Panc1 (cell line): ENCODE measurements around the gene CMTM3. TPM values are rescaled to one million over a fixed set of nuclear protein-coding genes. Genes with fewer than 3 reads are reported as not detected.

ENCODE experiments used
- ATAC-seq: fragments of 200-7000 bp; cut with Tn5 transposase; 2 replicates; pipeline ENCODE4 v1.9.1; 2020; ENCODE audit warnings: mild to moderate bottlenecking, moderate library complexity
- BruUV-seq: library from RNA; stranded (reverse); fragments of 400-500 nt; replicated peaks from 2 replicates; lab custom pipeline; 2021; lab: Mats Ljungman, UMichigan
- CTCF ChIA-PET: fragments of 300-600 bp; sonication (Branson Sonifier 250); formaldehyde crosslinking; loops from one replicate; lab custom pipeline; 2022; ENCODE audit warnings: antibody characterized with exemption; lab: Charles Lee
- POLR2A ChIA-PET: fragments of 300-600 bp; sonication (Branson Sonifier 250); formaldehyde crosslinking; loops from one replicate; lab custom pipeline; 2022; ENCODE audit warnings: antibody characterized with exemption; lab: Charles Lee
- DNase-seq: peaks from one replicate; pipeline ENCODE4 v3.0.0-alpha.2; 2010; ENCODE audit warnings: low read depth, low spot score
- H3K27ac ChIP-seq: 2 replicates; pipeline ENCODE4 v1.5.1; 2011; ENCODE audit warnings: mild to moderate bottlenecking, low read length, inconsistent platforms
- H3K27me3 ChIP-seq: fragments of 200-500 bp; sonication (Bioruptor generic); 2 replicates; pipeline ENCODE4 v1.6.0; 2014; ENCODE audit warnings: low read length, inconsistent platforms; ENCODE audit not compliant: control insufficient read depth, insufficient read depth
- H3K36me3 ChIP-seq: fragments of 200-500 bp; sonication (Bioruptor generic); 2 replicates; pipeline ENCODE4 v1.5.1; 2014; ENCODE audit warnings: inconsistent platforms, mild to moderate bottlenecking, low read length, moderate library complexity; ENCODE audit not compliant: control insufficient read depth, insufficient read depth
- H3K4me1 ChIP-seq: 2 replicates; pipeline ENCODE4 v1.5.1; 2011; ENCODE audit warnings: inconsistent platforms, mild to moderate bottlenecking, low read length, moderate library complexity; ENCODE audit not compliant: control insufficient read depth, insufficient read depth
- H3K4me3 ChIP-seq, 2 experiments: 2 replicates each; pipeline ENCODE4 v1.5.1; 2011 to 2012; ENCODE audit warnings: low read depth in 2 of 2, low read length in 2 of 2, mild to moderate bottlenecking in 2 of 2, inconsistent platforms in 1 of 2, moderate library complexity in 1 of 2
- H3K9me3 ChIP-seq: fragments of 200-500 bp; sonication (Bioruptor generic); 2 replicates; pipeline ENCODE4 v1.5.1; 2014; ENCODE audit warnings: low read depth, mild to moderate bottlenecking, inconsistent platforms, low read length, moderate library complexity; ENCODE audit not compliant: control insufficient read depth, insufficient read depth
- CTCF ChIP-seq: fragments of 450-650 bp; IDR thresholded peaks from 2 replicates; pipeline ENCODE4 v1.5.1; 2017; ENCODE audit warnings: mild to moderate bottlenecking
- POLR2AphosphoS5 ChIP-seq: IDR thresholded peaks from 2 replicates; pipeline ENCODE4 v1.6.1; 2012; ENCODE audit warnings: mild to moderate bottlenecking, low read depth, low read length, moderate library complexity
- REST ChIP-seq, 2 experiments: IDR thresholded peaks; 2 replicates each; pipeline ENCODE4 v1.6.1; 2011 to 2012; ENCODE audit warnings: low read depth in 2 of 2, control low read depth in 1 of 2, low read length in 1 of 2, mild to moderate bottlenecking in 1 of 2, moderate library complexity in 1 of 2; ENCODE audit not compliant: insufficient read depth in 1 of 2
- SIN3A ChIP-seq: IDR thresholded peaks from 2 replicates; pipeline ENCODE4 v1.6.1; 2012; ENCODE audit warnings: low read depth, mild to moderate bottlenecking, low read length, moderate library complexity, borderline replicate concordance; ENCODE audit not compliant: insufficient read depth
- TCF7L2 ChIP-seq: IDR thresholded peaks from 2 replicates; pipeline ENCODE4 v1.6.1; 2011; ENCODE audit warnings: mild to moderate bottlenecking, low read depth, low read length, inconsistent platforms
- in situ Hi-C: cut with HindIII; loops from 2 replicates; pipeline ENCODE4 v1.10.0; 2016; ENCODE audit warnings: low sequenced_read_pairs, low pct_unique_long_range_greater_than_20kb
- intact Hi-C: fragments of 100-400 bp; cut with micrococcal nuclease; formaldehyde crosslinking; loops from one replicate; pipeline ENCODE4 v1.10.0; 2022; ENCODE audit not compliant: unreplicated experiment
- total RNA-seq: library from RNA; stranded (reverse); gene quantifications from one replicate; pipeline ENCODE4 v1.2.1, GENCODE V29; 2021; ENCODE audit not compliant: unreplicated experiment

The CMTM3 gene
- total RNA-seq, 1 experiment from 2014 or later = 45.8 TPM

DNA sequence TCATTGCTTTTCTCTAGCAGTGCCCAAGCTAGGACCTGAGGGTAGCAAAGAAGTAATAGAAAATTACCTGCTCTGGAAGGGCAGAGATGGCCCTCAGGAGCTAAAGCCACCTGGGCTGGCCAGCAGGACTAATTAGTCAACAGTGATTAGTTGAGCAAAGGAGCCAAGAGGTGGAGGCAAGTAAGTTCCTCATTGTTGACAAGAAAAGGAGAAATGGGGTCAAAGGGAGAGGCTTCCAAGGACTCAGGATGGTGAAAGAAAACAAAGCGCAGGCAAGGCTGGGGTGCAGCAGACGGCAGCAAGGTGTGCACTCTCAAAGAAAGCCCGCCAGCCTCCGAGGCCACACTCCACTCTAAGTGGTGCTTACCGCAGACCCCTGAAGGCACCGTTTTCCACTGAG, 47.5 kb downstream of the CMTM3 start:
- no peak for ATAC-seq
- H3K9me3 ChIP-seq = no peaks in the 10 kb centered on the region
- CTCF ChIA-PET = interaction anchor here (0.6 to 2.1 kb wide), 4 partner anchors 9 to 179 kb away, joined by 3 to 12 read pairs (median 6); partner anchors contain the start of gene NAE1
- H3K4me3 ChIP-seq = no peak overlapping the region
- intact Hi-C loops = no loop called here
- POLR2A ChIA-PET = no interaction called here
- H3K27ac ChIP-seq = no peak overlapping the region
- no peaks in the 10 kb centered on the region for H3K36me3 ChIP-seq
- H3K4me1 ChIP-seq = peaks cover 7% of the 10 kb centered on the region; the same call in 1 of the 2 replicates
- BruUV-seq = no TSS peak
- TF ChIP-seq CTCF (no peak), POLR2AphosphoS5 (no peak), TCF7L2 (no peak), SIN3A (no peak), REST (IDR thresholded peaks at IDR 0.05; ENCODE audit: insufficient read depth in 1 of 2, low read depth in 2 of 2, low read length in 1 of 2) (no peak)
- in situ Hi-C loops = no loop called here
- no peak for DNase-seq
- no peaks in the 10 kb centered on the region for H3K27me3 ChIP-seq

DNA sequence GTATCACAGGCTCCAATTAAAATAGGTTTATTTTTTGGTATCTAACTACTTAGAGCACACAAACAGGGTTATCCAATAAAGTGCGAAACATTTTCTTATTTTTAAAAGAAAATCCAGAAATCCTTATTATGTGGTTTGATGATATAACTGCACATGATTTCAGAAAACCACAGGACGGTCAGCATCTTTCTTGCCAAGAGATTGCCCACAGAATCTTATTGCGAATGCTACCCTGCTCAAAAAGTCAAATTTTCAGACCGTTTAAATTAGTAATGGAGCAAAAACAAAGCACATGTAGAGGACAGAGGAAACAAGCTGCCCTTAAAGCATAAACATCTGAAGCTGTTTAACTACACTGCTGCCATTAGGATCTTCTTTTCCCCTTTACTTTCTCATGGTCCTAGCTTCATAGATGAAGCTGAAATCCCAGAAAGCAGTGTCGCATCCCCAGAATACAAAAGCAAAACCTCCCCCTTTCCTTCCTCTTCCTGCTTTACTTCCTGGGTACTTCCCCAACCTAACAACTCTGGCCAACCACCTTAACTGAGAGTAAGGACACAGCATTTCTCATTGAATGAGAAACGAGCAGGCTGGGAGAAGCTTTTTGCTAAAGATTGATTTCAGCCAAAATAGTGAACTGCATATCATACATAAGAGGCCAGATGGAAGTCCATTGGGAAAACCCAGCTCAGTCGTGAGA, 48.3 kb downstream of the CMTM3 start:
- POLR2A ChIA-PET = interaction anchor here (0.5 kb wide), 1 partner anchor 91 kb away, joined by 10 read pairs; no protein-coding TSS in a partner anchor
- ATAC-seq (no peak), DNase-seq (no peak)
- Histone ChIP-seq H3K4me3 (no peak overlapping the region), H3K27ac (no peak overlapping the region), H3K9me3 (no peaks in the 10 kb centered on the region), H3K27me3 (no peaks in the 10 kb centered on the region), H3K36me3 (no peaks in the 10 kb centered on the region), H3K4me1 (peaks cover 7% of the 10 kb centered on the region; the same call in 1 of the 2 replicates)
- in situ Hi-C loops (no loop called here), intact Hi-C loops (no loop called here)
- TF ChIP-seq SIN3A (no peak), REST (IDR thresholded peaks at IDR 0.05; ENCODE audit: insufficient read depth in 1 of 2, low read depth in 2 of 2, low read length in 1 of 2) (no peak), POLR2AphosphoS5 (no peak), TCF7L2 (no peak), CTCF (no peak)
- BruUV-seq = no TSS peak
- CTCF ChIA-PET = interaction anchor here (0.6 kb wide), 1 partner anchor 15 kb away, joined by 3 read pairs; no protein-coding TSS in a partner anchor
